GM19397 (cell line): ENCODE results near the gene KRCC1.
A peak's percentile ranks its signal among the peaks of the same experiment; 100 is the strongest.

Experiments
- ATAC-seq: cut with Tn5 transposase; IDR thresholded peaks from one replicate; pipeline ENCODE4 v1.9.1; 2021; ENCODE audit warnings: mild to moderate bottlenecking, moderate library complexity; ENCODE audit not compliant: unreplicated experiment

The KRCC1 gene

GRCh38 chr2:88055371-88056128, at the start of gene KRCC1:
Gene KRCC1 (minus strand): TSS chr2:88055783. CDS start chr2:88028563, 27,220 bp downstream.
- ATAC-seq, result peak; percentile 96

GRCh38 chr2:88100489-88100858, 44.9 kb upstream of the KRCC1 start:
- no peak for ATAC-seq

GRCh38 chr2:88099798-88100488, 44.4 kb upstream of the KRCC1 start:
- ATAC-seq, result no peak

GRCh38 chr2:88098558-88098900, 42.9 kb upstream of the KRCC1 start:
- no peak for ATAC-seq

- no peak for ATAC-seq
Observed at GRCh38 chr2:88097891-88098557, 42.4 kb upstream of the KRCC1 start.

GRCh38 chr2:88097192-88097591, 41.6 kb upstream of the KRCC1 start:
- no peak for ATAC-seq

- no peak for ATAC-seq
Observed at GRCh38 chr2:88096708-88097107, 41.1 kb upstream of the KRCC1 start.

GRCh38 chr2:88095022-88095421, 39.4 kb upstream of the KRCC1 start:
- no peak for ATAC-seq

GRCh38 chr2:88092773-88093172, 37.2 kb upstream of the KRCC1 start:
- no peak for ATAC-seq

- no peak for ATAC-seq
Observed at GRCh38 chr2:88091943-88092342, 36.4 kb upstream of the KRCC1 start.

- no peak for ATAC-seq
Observed at GRCh38 chr2:88090446-88091283, 35.1 kb upstream of the KRCC1 start.

GRCh38 chr2:88088999-88089398, 33.4 kb upstream of the KRCC1 start:
- ATAC-seq, result no peak

GRCh38 chr2:88087763-88088162, 32.2 kb upstream of the KRCC1 start:
- no peak for ATAC-seq

- ATAC-seq, result no peak
Observed at GRCh38 chr2:88087073-88087472, 31.5 kb upstream of the KRCC1 start.

- no peak for ATAC-seq
Observed at GRCh38 chr2:88086401-88086800, 30.8 kb upstream of the KRCC1 start.

GRCh38 chr2:88085602-88086001, 30.0 kb upstream of the KRCC1 start:
- no peak for ATAC-seq

GRCh38 chr2:88085099-88085498, 29.5 kb upstream of the KRCC1 start:
- no peak for ATAC-seq

- no peak for ATAC-seq
Observed at GRCh38 chr2:88082781-88083180, 27.2 kb upstream of the KRCC1 start.

GRCh38 chr2:88081924-88082608, 26.5 kb upstream of the KRCC1 start:
- ATAC-seq, result no peak

- no peak for ATAC-seq
Observed at GRCh38 chr2:88080545-88080944, 25.0 kb upstream of the KRCC1 start.
